ENCODE results near the gene STX7. TPM values are rescaled to one million over a fixed set of nuclear protein-coding genes. Genes with fewer than 3 reads are reported as not detected.

Gene STX7
- total RNA-seq, 1 experiment from 2014 or later, result 27.8 TPM

GRCh38 chr6:132430110-132430509 is 82.8 kb downstream of the STX7 start:
- DNase-seq (ENCODE audit: low read depth, low spot score), result no peak
- TF ChIP-seq POLR2A (IDR thresholded peaks at IDR 0.05; ENCODE audit: borderline replicate concordance, extremely low read depth, insufficient read depth, insufficient read length), result no peak
- no peak for TF ChIP-seq RAD21 (IDR thresholded peaks at IDR 0.05; ENCODE audit: low read depth)
- no peak for TF ChIP-seq EZH2 (IDR thresholded peaks at IDR 0.05)
- no peak for TF ChIP-seq EZH2phosphoT487 (IDR thresholded peaks at IDR 0.05; ENCODE audit: borderline replicate concordance)
- TF ChIP-seq ZNF274 (IDR thresholded peaks at IDR 0.05; ENCODE audit: low read depth, low read length), result no peak
- TF ChIP-seq FOSL1 (IDR thresholded peaks at IDR 0.05; ENCODE audit: low read depth), result no peak
- TF ChIP-seq EGR1 (IDR thresholded peaks at IDR 0.05; ENCODE audit: low read depth), result no peak
- no peak for TF ChIP-seq TCF7L2 (IDR thresholded peaks at IDR 0.05; ENCODE audit: borderline replicate concordance, extremely low read depth, insufficient read depth, insufficient read length)
- Histone ChIP-seq H3K27me3 (ENCODE audit: insufficient read depth, low read length) (no peaks in the 10 kb centered on the region), H3K36me3 (ENCODE audit: control insufficient read depth in 1 of 2, insufficient read depth in 2 of 2, low read length in 2 of 2) (no peaks in the 10 kb centered on the region), H3K4me2 (ENCODE audit: low read length) (no peak overlapping the region), H3K27ac (ENCODE audit: low read depth, low read length) (no peak overlapping the region), H3K9me3 (ENCODE audit: control insufficient read depth in 1 of 2, insufficient read depth in 1 of 2, low read depth in 1 of 2, low read length in 2 of 2) (no peaks in the 10 kb centered on the region), H3K9me2 (ENCODE audit: insufficient read depth) (no peaks in the 10 kb centered on the region), H4K20me1 (ENCODE audit: insufficient read depth) (no peaks in the 10 kb centered on the region), H3K4me3 (replicated peaks in 1 of 2; ENCODE audit: low read depth in 1 of 2, low read length in 2 of 2) (no peak overlapping the region), H3K4me1 (ENCODE audit: control insufficient read depth in 1 of 2, insufficient read depth in 2 of 2, low read length in 2 of 2) (no peaks in the 10 kb centered on the region), H3K9ac (ENCODE audit: low read length) (no peak overlapping the region), H3K79me2 (ENCODE audit: insufficient read depth, low read length) (no peaks in the 10 kb centered on the region), H2AFZ (ENCODE audit: low read depth, low read length, poor library complexity, severe bottlenecking) (no peak overlapping the region)
- no peak for ATAC-seq
- ChIA-PET RAD21 (ENCODE audit: low non-redundant PET in 1 of 2, low total read pairs in 2 of 2, uncharacterized antibody in 2 of 2, unreplicated experiment in 2 of 2) (no interaction called here), POLR2A (no interaction called here), CTCF (no interaction called here)
- no TSS peak for BruUV-seq (replicated peaks)
- intact Hi-C loops (cut with micrococcal nuclease), result no loop called here

DNA sequence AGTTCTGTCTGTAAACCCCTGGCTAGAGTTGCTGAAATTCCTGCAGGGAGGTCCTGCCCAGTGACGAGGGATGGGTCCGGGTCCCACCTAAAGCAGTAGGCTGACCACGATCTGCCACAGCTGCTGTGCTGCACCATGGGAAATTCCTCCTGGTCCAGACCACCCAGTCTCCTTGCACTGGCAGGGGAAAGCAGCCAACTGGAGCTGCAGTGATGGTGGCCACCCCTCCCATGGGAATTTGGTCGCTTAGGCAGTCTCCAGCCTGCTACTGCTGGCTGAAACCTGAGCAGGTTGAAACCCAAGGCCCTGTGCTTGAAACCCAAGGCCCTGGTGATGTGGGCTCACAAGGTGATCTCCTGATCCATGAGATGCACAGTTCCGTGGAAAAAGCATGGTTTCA is 87.7 kb downstream of the STX7 start:
- Histone ChIP-seq H3K27ac (ENCODE audit: low read depth, low read length) (no peak overlapping the region), H3K79me2 (ENCODE audit: insufficient read depth, low read length) (no peaks in the 10 kb centered on the region), H3K9me3 (ENCODE audit: control insufficient read depth in 1 of 2, insufficient read depth in 1 of 2, low read depth in 1 of 2, low read length in 2 of 2) (no peaks in the 10 kb centered on the region), H3K4me3 (replicated peaks in 1 of 2; ENCODE audit: low read depth in 1 of 2, low read length in 2 of 2) (no peak overlapping the region), H3K9me2 (ENCODE audit: insufficient read depth) (no peaks in the 10 kb centered on the region), H2AFZ (ENCODE audit: low read depth, low read length, poor library complexity, severe bottlenecking) (no peak overlapping the region), H3K36me3 (ENCODE audit: control insufficient read depth in 1 of 2, insufficient read depth in 2 of 2, low read length in 2 of 2) (no peaks in the 10 kb centered on the region), H3K27me3 (ENCODE audit: insufficient read depth, low read length) (no peaks in the 10 kb centered on the region), H3K9ac (ENCODE audit: low read length) (no peak overlapping the region), H3K4me2 (ENCODE audit: low read length) (no peak overlapping the region), H3K4me1 (ENCODE audit: control insufficient read depth in 1 of 2, insufficient read depth in 2 of 2, low read length in 2 of 2) (no peaks in the 10 kb centered on the region), H4K20me1 (ENCODE audit: insufficient read depth) (no peaks in the 10 kb centered on the region)
- ChIA-PET POLR2A (no interaction called here), RAD21 (ENCODE audit: low non-redundant PET in 1 of 2, low total read pairs in 2 of 2, uncharacterized antibody in 2 of 2, unreplicated experiment in 2 of 2) (no interaction called here), CTCF (no interaction called here)
- BruUV-seq (replicated peaks), result no TSS peak
- ATAC-seq, result no peak
- DNase-seq (ENCODE audit: low read depth, low spot score), result no peak
- no peak for TF ChIP-seq YY1 (IDR thresholded peaks at IDR 0.05; ENCODE audit: extremely low read depth, insufficient replicate concordance, low read depth, low read length)
- no peak for TF ChIP-seq ZFX (IDR thresholded peaks at IDR 0.05)
- intact Hi-C loops (cut with micrococcal nuclease), result no loop called here
